Measurements from ENCODE around the gene PROM1.

PROM1 gene

DNA sequence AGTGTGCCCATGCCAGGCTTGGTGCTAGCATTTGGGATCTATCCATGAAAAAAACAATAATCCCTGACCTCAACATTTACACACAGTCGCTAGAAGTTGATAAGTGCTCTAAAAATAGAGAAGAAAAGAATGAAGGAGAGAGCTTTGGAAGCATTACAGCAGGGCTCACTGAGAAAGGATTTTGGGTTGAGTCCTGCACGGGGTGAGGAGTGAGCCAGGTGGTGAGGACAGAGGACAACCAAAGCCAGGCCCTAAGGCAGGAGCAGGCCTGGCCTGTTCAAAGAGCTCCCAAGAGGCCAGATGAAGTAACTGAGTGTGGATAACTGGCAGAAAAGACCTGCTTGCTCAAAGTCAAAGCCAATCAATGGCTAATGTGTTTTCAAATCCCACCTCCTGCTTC lies 20.7 kb upstream of the PROM1 start:
- no peaks in the 10 kb centered on the region for H3K36me3 ChIP-seq (ENCODE audit: control insufficient read depth in 1 of 2, insufficient read depth in 2 of 2, low read length in 2 of 2)
- H3K27ac ChIP-seq (ENCODE audit: low read length): no peak overlapping the region
- H3K4me1 ChIP-seq (ENCODE audit: control insufficient read depth in 1 of 2, insufficient read depth in 2 of 2, low read length in 2 of 2): no peaks in the 10 kb centered on the region
- H3K27me3 ChIP-seq (ENCODE audit: low read depth, low read length): no peaks in the 10 kb centered on the region
- no peaks in the 10 kb centered on the region for H3K9me3 ChIP-seq (ENCODE audit: control insufficient read depth in 1 of 2, low read length in 2 of 2)
- H3K4me3 ChIP-seq (ENCODE audit: low read depth in 1 of 2, low read length in 2 of 2): no peak overlapping the region

DNA sequence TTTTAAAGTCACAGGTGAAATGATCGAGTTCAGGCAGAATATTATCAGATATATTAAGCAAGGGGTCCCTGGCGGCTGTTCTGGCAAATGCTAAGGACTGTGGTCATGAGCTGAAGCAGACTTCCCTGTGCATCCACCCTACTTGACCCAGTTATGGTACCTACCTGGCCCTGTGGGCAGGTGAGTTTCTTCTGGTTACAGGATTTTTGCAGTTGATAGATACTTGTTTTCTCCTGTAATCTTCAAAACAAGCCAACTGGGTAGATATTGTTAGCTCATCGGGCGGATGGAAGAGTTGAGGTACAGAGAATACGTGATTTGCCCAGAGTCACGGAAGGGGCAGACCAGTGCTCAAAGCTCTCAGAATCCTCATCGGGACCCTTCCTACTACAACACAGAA lies 18.5 kb upstream of the PROM1 start:
- Histone ChIP-seq H3K36me3 (ENCODE audit: control insufficient read depth in 1 of 2, insufficient read depth in 2 of 2, low read length in 2 of 2) (no peaks in the 10 kb centered on the region), H3K9me3 (ENCODE audit: control insufficient read depth in 1 of 2, low read length in 2 of 2) (no peaks in the 10 kb centered on the region), H3K4me1 (ENCODE audit: control insufficient read depth in 1 of 2, insufficient read depth in 2 of 2, low read length in 2 of 2) (no peaks in the 10 kb centered on the region), H3K27ac (ENCODE audit: low read length) (no peak overlapping the region), H3K27me3 (ENCODE audit: low read depth, low read length) (no peaks in the 10 kb centered on the region), H3K4me3 (ENCODE audit: low read depth in 1 of 2, low read length in 2 of 2) (no peak overlapping the region)

DNA sequence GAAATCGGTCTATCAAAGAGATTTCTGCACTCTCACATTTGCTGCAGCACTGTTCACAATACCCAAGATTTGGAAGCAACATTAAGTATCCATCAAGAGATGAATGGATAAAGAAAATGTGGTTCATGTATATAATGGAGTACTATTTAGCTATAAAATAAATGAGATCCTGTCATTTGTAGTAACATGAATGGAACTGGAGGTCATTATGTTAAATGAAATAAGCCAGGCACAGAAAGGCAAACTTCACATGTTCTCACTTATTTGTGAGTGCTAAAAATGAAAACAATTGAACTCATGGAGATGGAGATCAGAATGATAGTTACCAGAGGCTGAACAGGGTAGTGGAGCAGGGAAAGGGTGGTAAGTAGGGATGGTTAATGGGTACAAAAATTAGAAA lies 17.0 kb upstream of the PROM1 start:
- H3K27ac ChIP-seq (ENCODE audit: low read length): no peak overlapping the region
- H3K4me1 ChIP-seq (ENCODE audit: control insufficient read depth in 1 of 2, insufficient read depth in 2 of 2, low read length in 2 of 2): no peaks in the 10 kb centered on the region
- no peak overlapping the region for H3K4me3 ChIP-seq (ENCODE audit: low read depth in 1 of 2, low read length in 2 of 2)
- H3K36me3 ChIP-seq (ENCODE audit: control insufficient read depth in 1 of 2, insufficient read depth in 2 of 2, low read length in 2 of 2): no peaks in the 10 kb centered on the region
- no peaks in the 10 kb centered on the region for H3K9me3 ChIP-seq (ENCODE audit: control insufficient read depth in 1 of 2, low read length in 2 of 2)
- H3K27me3 ChIP-seq (ENCODE audit: low read depth, low read length): no peaks in the 10 kb centered on the region

- Histone ChIP-seq H3K4me1 (ENCODE audit: control insufficient read depth in 1 of 2, insufficient read depth in 2 of 2, low read length in 2 of 2) (no peaks in the 10 kb centered on the region), H3K4me3 (ENCODE audit: low read depth in 1 of 2, low read length in 2 of 2) (no peak overlapping the region), H3K9me3 (ENCODE audit: control insufficient read depth in 1 of 2, low read length in 2 of 2) (no peaks in the 10 kb centered on the region), H3K27me3 (ENCODE audit: low read depth, low read length) (no peaks in the 10 kb centered on the region), H3K36me3 (ENCODE audit: control insufficient read depth in 1 of 2, insufficient read depth in 2 of 2, low read length in 2 of 2) (no peaks in the 10 kb centered on the region), H3K27ac (ENCODE audit: low read length) (no peak overlapping the region)
Observed at GRCh38 chr4:16092682-16093319, 9.0 kb upstream of the PROM1 start.

GRCh38 chr4:16090096-16090705 lies 6.4 kb upstream of the PROM1 start:
- Histone ChIP-seq H3K4me3 (ENCODE audit: low read depth in 1 of 2, low read length in 2 of 2) (no peak overlapping the region), H3K27ac (ENCODE audit: low read length) (no peak overlapping the region), H3K36me3 (ENCODE audit: control insufficient read depth in 1 of 2, insufficient read depth in 2 of 2, low read length in 2 of 2) (no peaks in the 10 kb centered on the region), H3K27me3 (ENCODE audit: low read depth, low read length) (no peaks in the 10 kb centered on the region), H3K9me3 (ENCODE audit: control insufficient read depth in 1 of 2, low read length in 2 of 2) (peaks cover 3 to 8% of the 10 kb centered on the region in 2 donors), H3K4me1 (ENCODE audit: control insufficient read depth in 1 of 2, insufficient read depth in 2 of 2, low read length in 2 of 2) (no peaks in the 10 kb centered on the region)

GRCh38 chr4:16089156-16089555 lies 5.3 kb upstream of the PROM1 start:
- no peaks in the 10 kb centered on the region for H3K4me1 ChIP-seq (ENCODE audit: control insufficient read depth in 1 of 2, insufficient read depth in 2 of 2, low read length in 2 of 2)
- no peak overlapping the region for H3K27ac ChIP-seq (ENCODE audit: low read length)
- H3K4me3 ChIP-seq (ENCODE audit: low read depth in 1 of 2, low read length in 2 of 2): no peak overlapping the region
- peaks cover 3 to 8% of the 10 kb centered on the region in 2 donors for H3K9me3 ChIP-seq (ENCODE audit: control insufficient read depth in 1 of 2, low read length in 2 of 2)
- H3K27me3 ChIP-seq (ENCODE audit: low read depth, low read length): peaks cover 8% of the 10 kb centered on the region
- no peaks in the 10 kb centered on the region for H3K36me3 ChIP-seq (ENCODE audit: control insufficient read depth in 1 of 2, insufficient read depth in 2 of 2, low read length in 2 of 2)

DNA sequence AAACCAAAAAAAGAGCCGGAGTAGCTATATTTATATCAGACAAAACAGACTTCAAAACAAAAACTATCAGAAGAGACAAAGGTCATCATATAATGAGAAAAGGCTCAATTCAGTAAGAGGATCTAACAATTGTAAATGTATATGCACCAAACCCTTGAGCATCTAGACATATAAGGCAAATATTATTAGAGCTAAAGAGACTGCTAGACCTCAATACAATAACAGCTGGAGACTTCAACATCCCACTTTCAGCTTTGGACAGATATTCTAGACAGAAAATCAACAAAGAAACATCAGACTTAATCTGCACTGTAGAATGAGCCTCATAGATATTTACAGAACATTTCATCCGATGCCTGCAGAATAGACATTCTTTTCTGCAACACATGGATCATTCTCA lies 4.8 kb upstream of the PROM1 start:
- Histone ChIP-seq H3K9me3 (ENCODE audit: control insufficient read depth in 1 of 2, low read length in 2 of 2) (peaks cover 3 to 8% of the 10 kb centered on the region in 2 donors), H3K27ac (ENCODE audit: low read length) (no peak overlapping the region), H3K36me3 (ENCODE audit: control insufficient read depth in 1 of 2, insufficient read depth in 2 of 2, low read length in 2 of 2) (no peaks in the 10 kb centered on the region), H3K27me3 (ENCODE audit: low read depth, low read length) (peaks cover 12% of the 10 kb centered on the region), H3K4me3 (ENCODE audit: low read depth in 1 of 2, low read length in 2 of 2) (no peak overlapping the region), H3K4me1 (ENCODE audit: control insufficient read depth in 1 of 2, insufficient read depth in 2 of 2, low read length in 2 of 2) (peaks cover 0 to 3% of the 10 kb centered on the region in 2 donors)

GRCh38 chr4:16085822-16086221 lies 2.0 kb upstream of the PROM1 start:
- peaks cover 3 to 8% of the 10 kb centered on the region in 2 donors for H3K9me3 ChIP-seq (ENCODE audit: control insufficient read depth in 1 of 2, low read length in 2 of 2)
- H3K36me3 ChIP-seq (ENCODE audit: control insufficient read depth in 1 of 2, insufficient read depth in 2 of 2, low read length in 2 of 2): no peaks in the 10 kb centered on the region
- no peak overlapping the region for H3K27ac ChIP-seq (ENCODE audit: low read length)
- H3K27me3 ChIP-seq (ENCODE audit: low read depth, low read length): peaks cover 24% of the 10 kb centered on the region
- no peak overlapping the region for H3K4me3 ChIP-seq (ENCODE audit: low read depth in 1 of 2, low read length in 2 of 2)
- H3K4me1 ChIP-seq (ENCODE audit: control insufficient read depth in 1 of 2, insufficient read depth in 2 of 2, low read length in 2 of 2): peaks cover 0 to 21% of the 10 kb centered on the region in 2 donors

- Histone ChIP-seq H3K27me3 (ENCODE audit: low read depth, low read length) (peaks cover 24% of the 10 kb centered on the region), H3K9me3 (ENCODE audit: control insufficient read depth in 1 of 2, low read length in 2 of 2) (peaks cover 3 to 8% of the 10 kb centered on the region in 2 donors), H3K27ac (ENCODE audit: low read length) (no peak overlapping the region)
Observed at GRCh38 chr4:16082426-16083240, 1.2 kb downstream of the PROM1 start.

DNA sequence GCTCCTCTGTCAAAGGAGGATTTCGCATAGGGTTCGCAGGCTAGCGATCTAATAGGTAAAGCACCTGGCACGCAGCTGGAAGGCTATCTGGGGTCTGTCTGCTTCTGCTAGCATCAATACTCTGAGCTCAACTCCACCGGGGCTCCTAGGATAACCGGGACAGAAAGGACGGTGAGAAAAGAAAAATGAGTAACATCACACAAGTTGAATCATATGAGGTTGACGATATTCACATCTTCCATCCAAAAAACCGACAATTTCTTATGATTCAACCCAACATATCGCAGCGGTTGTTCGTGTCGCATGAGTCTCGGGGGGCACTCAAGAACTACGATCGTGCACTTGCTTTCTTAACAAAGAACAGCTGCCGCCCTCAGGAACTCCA lies 1.8 kb downstream of the PROM1 start:
- Histone ChIP-seq H3K27me3 (ENCODE audit: low read depth, low read length) (peaks cover 24% of the 10 kb centered on the region), H3K4me1 (ENCODE audit: control insufficient read depth in 1 of 2, insufficient read depth in 2 of 2, low read length in 2 of 2) (peaks cover 0 to 21% of the 10 kb centered on the region in 2 donors), H3K27ac (ENCODE audit: low read length) (no peak overlapping the region), H3K9me3 (ENCODE audit: control insufficient read depth in 1 of 2, low read length in 2 of 2) (peaks cover 3 to 8% of the 10 kb centered on the region in 2 donors), H3K36me3 (ENCODE audit: control insufficient read depth in 1 of 2, insufficient read depth in 2 of 2, low read length in 2 of 2) (no peaks in the 10 kb centered on the region), H3K4me3 (ENCODE audit: low read depth in 1 of 2, low read length in 2 of 2) (peak overlapping the region; percentile 57 to 73)

More at GRCh38 chr4:16082426-16083240, 1.2 kb downstream of the PROM1 start:
- Histone ChIP-seq H3K4me1 (ENCODE audit: control insufficient read depth in 1 of 2, insufficient read depth in 2 of 2, low read length in 2 of 2) (peaks cover 0 to 21% of the 10 kb centered on the region in 2 donors), H3K4me3 (ENCODE audit: low read depth in 1 of 2, low read length in 2 of 2) (peak overlapping the region; percentile 57 to 73), H3K36me3 (ENCODE audit: control insufficient read depth in 1 of 2, insufficient read depth in 2 of 2, low read length in 2 of 2) (no peaks in the 10 kb centered on the region)

GRCh38 chr4:16079046-16079445 lies 4.8 kb downstream of the PROM1 start:
- H3K36me3 ChIP-seq (ENCODE audit: control insufficient read depth in 1 of 2, insufficient read depth in 2 of 2, low read length in 2 of 2): no peaks in the 10 kb centered on the region
- no peak overlapping the region for H3K27ac ChIP-seq (ENCODE audit: low read length)
- H3K9me3 ChIP-seq (ENCODE audit: control insufficient read depth in 1 of 2, low read length in 2 of 2): no peaks in the 10 kb centered on the region
- H3K4me3 ChIP-seq (ENCODE audit: low read depth in 1 of 2, low read length in 2 of 2): no peak overlapping the region
- peaks cover 0 to 21% of the 10 kb centered on the region in 2 donors for H3K4me1 ChIP-seq (ENCODE audit: control insufficient read depth in 1 of 2, insufficient read depth in 2 of 2, low read length in 2 of 2)
- H3K27me3 ChIP-seq (ENCODE audit: low read depth, low read length): peaks cover 15% of the 10 kb centered on the region
